HCT116 (cell line): ENCODE measurements around the gene RFPL3.

Experiments used
- EZH2 ChIP-seq: fragments of 200-600 bp; sonication (generic); IDR thresholded peaks from 2 replicates; pipeline ENCODE4 v1.6.1; 2017; ENCODE audit warnings: antibody characterized with exemption, mixed run types
- POLR2AphosphoS5 ChIP-seq: IDR thresholded peaks from 2 replicates; pipeline ENCODE4 v1.6.1; 2011; ENCODE audit warnings: mild to moderate bottlenecking, low read depth, low read length, moderate library complexity
- TF ChIP-seq, protein P1 (sequence below), 3 experiments: fragments of 200-600 bp in 1 of 3; sonication (generic) in 1 of 3; IDR thresholded peaks in 2 of 3; conservative IDR thresholded peaks in 1 of 3; 2 replicates each; pipeline ENCODE4 v1.5.1; 2012 to 2017; ENCODE audit warnings: low read depth in 2 of 3, low read length in 2 of 3, antibody characterized with exemption in 1 of 3, borderline replicate concordance in 1 of 3, control low read depth in 1 of 3, mild to moderate bottlenecking in 1 of 3, mixed read lengths in 1 of 3, mixed run types in 1 of 3, moderate library complexity in 1 of 3; ENCODE audit not compliant: insufficient read depth in 1 of 3

DNA sequence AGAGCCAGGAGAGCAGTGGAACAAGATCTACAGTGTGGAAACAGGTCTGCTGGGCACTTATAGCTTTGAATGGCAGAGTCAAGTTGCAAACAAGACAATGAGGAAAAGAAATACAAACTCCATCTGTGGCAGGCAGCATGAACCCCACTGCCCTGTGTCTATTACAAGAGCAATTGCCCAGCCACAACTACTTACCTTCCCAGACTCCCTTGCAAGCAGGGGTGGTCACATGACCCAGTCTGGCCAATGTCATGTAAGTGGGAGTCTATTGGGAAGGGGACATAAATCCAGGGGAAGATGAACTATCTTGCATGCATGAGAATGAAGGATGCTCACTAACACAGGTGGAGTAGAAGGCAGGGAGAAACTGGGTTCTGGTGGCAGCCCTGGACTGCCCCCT lies 44.1 kb upstream of the RFPL3 start:
- TF ChIP-seq POLR2AphosphoS5 (no peak), EZH2 (no peak)
- TF ChIP-seq, protein P1, sequence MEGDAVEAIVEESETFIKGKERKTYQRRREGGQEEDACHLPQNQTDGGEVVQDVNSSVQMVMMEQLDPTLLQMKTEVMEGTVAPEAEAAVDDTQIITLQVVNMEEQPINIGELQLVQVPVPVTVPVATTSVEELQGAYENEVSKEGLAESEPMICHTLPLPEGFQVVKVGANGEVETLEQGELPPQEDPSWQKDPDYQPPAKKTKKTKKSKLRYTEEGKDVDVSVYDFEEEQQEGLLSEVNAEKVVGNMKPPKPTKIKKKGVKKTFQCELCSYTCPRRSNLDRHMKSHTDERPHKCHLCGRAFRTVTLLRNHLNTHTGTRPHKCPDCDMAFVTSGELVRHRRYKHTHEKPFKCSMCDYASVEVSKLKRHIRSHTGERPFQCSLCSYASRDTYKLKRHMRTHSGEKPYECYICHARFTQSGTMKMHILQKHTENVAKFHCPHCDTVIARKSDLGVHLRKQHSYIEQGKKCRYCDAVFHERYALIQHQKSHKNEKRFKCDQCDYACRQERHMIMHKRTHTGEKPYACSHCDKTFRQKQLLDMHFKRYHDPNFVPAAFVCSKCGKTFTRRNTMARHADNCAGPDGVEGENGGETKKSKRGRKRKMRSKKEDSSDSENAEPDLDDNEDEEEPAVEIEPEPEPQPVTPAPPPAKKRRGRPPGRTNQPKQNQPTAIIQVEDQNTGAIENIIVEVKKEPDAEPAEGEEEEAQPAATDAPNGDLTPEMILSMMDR (IDR thresholded peaks at IDR 0.05 in 2 of 3, conservative IDR thresholded peaks at IDR 0.05 in 1 of 3; ENCODE audit: borderline replicate concordance in 1 of 3, insufficient read depth in 1 of 3, low read depth in 2 of 3, low read length in 2 of 3), result no peak
